GM12891 (cell line): ENCODE results near the gene STK10.

ENCODE experiments used
- POLR2A ChIP-seq: IDR thresholded peaks from 2 replicates; pipeline ENCODE4 v1.6.1; 2011; ENCODE audit warnings: low read depth, low read length, control low read depth
- TAF1 ChIP-seq: IDR thresholded peaks from 2 replicates; pipeline ENCODE4 v1.6.1; 2011; ENCODE audit warnings: low read depth, low read length, control low read depth

DNA sequence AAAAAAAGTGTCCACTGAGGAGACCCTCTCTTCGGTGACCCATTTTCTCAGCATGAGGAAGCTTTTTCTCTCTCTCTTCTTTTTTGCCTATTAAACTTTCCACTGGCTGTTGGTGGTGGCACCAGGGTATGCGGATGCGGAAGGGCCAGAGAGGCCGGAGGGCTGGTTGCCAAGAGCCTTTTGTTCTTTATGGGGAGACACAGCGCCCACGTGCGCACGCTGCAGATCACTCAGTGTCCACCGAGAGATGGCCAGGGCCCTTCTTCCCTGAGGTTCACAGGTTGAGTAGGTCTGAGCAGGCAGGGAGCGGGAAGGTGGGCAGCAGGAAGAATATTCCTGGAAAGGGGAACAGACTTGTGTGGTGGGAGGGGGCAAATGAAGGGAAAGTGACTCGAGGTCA is 69.1 kb downstream of the STK10 start:
- TF ChIP-seq TAF1, result no peak
- TF ChIP-seq POLR2A, result no peak
